Measurements from ENCODE around the gene FRMD4A. TPM values are rescaled to one million over a fixed set of nuclear protein-coding genes. Genes with fewer than 3 reads are reported as not detected.

FRMD4A gene
- total RNA-seq, 1 donor from 2014 or later: 28.2 TPM

GRCh38 chr10:13722747-13723653, 607.7 kb downstream of the FRMD4A start:
- DNase-seq (ENCODE audit: low read depth): no peak
- Histone ChIP-seq H3K4me3 (ENCODE audit: low read depth, low read length) (no peak overlapping the region), H3K36me3 (ENCODE audit: control insufficient read depth, insufficient read depth, low read length) (no peaks in the 10 kb centered on the region), H3K27me3 (ENCODE audit: control insufficient read depth, insufficient read depth, low read length) (no peaks in the 10 kb centered on the region)
- no peak for TF ChIP-seq CTCF (IDR thresholded peaks at IDR 0.05; ENCODE audit: insufficient read depth, low read length, poor library complexity, severe bottlenecking)

DNA sequence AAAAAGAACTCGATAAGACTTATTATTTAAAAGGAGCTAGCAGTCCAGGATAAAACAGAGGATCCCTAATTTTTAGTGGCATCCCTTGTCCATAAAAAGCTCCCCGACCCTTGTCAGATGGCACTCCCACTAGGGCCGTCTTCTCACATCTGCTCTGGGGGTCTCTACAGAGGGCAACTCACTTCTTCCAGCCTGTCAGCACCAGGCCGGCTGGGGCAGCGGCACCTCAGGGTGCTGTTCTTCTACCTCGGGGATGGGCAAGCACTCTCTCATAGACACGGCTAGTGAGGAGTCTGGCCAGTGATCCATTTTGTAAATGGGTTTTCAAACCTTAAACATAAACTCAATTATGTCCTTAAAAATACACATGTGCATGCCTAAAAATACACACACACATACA, 609.2 kb downstream of the FRMD4A start:
- DNase-seq (ENCODE audit: low read depth): no peak
- TF ChIP-seq CTCF (IDR thresholded peaks at IDR 0.05; ENCODE audit: insufficient read depth, low read length, poor library complexity, severe bottlenecking): no peak
- Histone ChIP-seq H3K36me3 (ENCODE audit: control insufficient read depth, insufficient read depth, low read length) (no peaks in the 10 kb centered on the region), H3K27me3 (ENCODE audit: control insufficient read depth, insufficient read depth, low read length) (no peaks in the 10 kb centered on the region), H3K4me3 (ENCODE audit: low read depth, low read length) (no peak overlapping the region)

- TF ChIP-seq CTCF (IDR thresholded peaks at IDR 0.05; ENCODE audit: insufficient read depth, low read length, poor library complexity, severe bottlenecking): no peak
- Histone ChIP-seq H3K27me3 (ENCODE audit: control insufficient read depth, insufficient read depth, low read length) (no peaks in the 10 kb centered on the region), H3K4me3 (ENCODE audit: low read depth, low read length) (no peak overlapping the region), H3K36me3 (ENCODE audit: control insufficient read depth, insufficient read depth, low read length) (no peaks in the 10 kb centered on the region)
- no peak for DNase-seq (ENCODE audit: low read depth)
Measured at GRCh38 chr10:13720699-13721098, 610.0 kb downstream of the FRMD4A start.

DNA sequence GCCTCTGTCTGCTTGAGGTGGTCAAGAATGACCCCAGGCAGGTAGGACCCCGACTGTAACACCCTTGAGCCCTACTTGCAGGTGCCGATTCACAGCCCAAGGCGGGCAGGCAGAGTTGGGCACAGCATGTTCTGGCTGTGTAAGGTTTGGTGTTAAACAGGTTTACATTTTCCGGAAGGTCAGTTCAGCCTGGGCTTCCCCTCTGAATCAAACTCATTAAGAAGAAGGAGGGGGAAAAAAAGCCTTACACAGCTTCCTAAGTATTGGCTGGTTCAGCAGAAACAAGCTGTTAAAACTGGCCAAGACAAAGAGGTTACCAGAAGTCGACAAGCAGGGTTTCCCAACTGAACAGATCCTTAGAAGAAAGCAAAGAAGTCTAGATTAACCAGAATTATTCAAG, 611.3 kb downstream of the FRMD4A start:
- H3K4me3 ChIP-seq (ENCODE audit: low read depth, low read length): no peak overlapping the region
- no peaks in the 10 kb centered on the region for H3K27me3 ChIP-seq (ENCODE audit: control insufficient read depth, insufficient read depth, low read length)
- DNase-seq (ENCODE audit: low read depth): no peak
- no peaks in the 10 kb centered on the region for H3K36me3 ChIP-seq (ENCODE audit: control insufficient read depth, insufficient read depth, low read length)
- TF ChIP-seq CTCF (IDR thresholded peaks at IDR 0.05; ENCODE audit: insufficient read depth, low read length, poor library complexity, severe bottlenecking): no peak

DNA sequence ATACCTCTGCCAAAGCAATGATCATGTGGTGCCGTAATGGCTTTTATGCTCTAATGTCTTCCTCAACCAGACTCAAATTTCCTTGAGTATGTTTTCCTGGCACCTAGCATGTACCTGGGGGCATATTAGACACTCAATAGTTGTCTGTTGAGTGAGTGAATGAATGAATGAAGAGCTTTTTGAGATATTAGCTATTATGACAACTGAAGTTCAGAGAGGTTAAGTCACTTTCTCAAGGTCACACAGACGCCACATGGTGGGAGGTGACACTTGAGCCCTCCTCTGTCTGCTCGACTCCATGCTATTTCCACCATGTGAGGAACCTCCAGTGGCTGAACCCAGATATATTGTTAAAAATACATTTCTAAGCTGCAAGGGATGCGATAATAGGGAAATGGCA, 611.9 kb downstream of the FRMD4A start:
- no peak for DNase-seq (ENCODE audit: low read depth)
- H3K27me3 ChIP-seq (ENCODE audit: control insufficient read depth, insufficient read depth, low read length): no peaks in the 10 kb centered on the region
- H3K4me3 ChIP-seq (ENCODE audit: low read depth, low read length): no peak overlapping the region
- no peak for TF ChIP-seq CTCF (IDR thresholded peaks at IDR 0.05; ENCODE audit: insufficient read depth, low read length, poor library complexity, severe bottlenecking)
- no peaks in the 10 kb centered on the region for H3K36me3 ChIP-seq (ENCODE audit: control insufficient read depth, insufficient read depth, low read length)
